Osteocyte (in vitro differentiated cells): ENCODE results near the gene ABI3. TPM values are rescaled to one million over a fixed set of nuclear protein-coding genes. Genes with fewer than 3 reads are reported as not detected.
A peak's percentile ranks its signal among the peaks of the same experiment; 100 is the strongest.

ENCODE experiments used
- DNase-seq: peaks from one replicate; pipeline ENCODE4 v3.0.0; 2021; ENCODE audit warnings: mixed read lengths; ENCODE audit not compliant: unreplicated experiment; ENCODE audit errors: extremely low spot score
- H3K27ac Mint-ChIP-seq: one replicate; pipeline ENCODE4 v1.8.0; 2021; ENCODE audit warnings: mild to moderate bottlenecking, mixed read lengths; ENCODE audit not compliant: unreplicated experiment
- H3K27me3 Mint-ChIP-seq: one replicate; pipeline ENCODE4 v1.8.0; 2021; ENCODE audit warnings: mixed read lengths; ENCODE audit not compliant: unreplicated experiment
- H3K36me3 Mint-ChIP-seq: one replicate; pipeline ENCODE4 v1.8.0; 2021; ENCODE audit warnings: mixed read lengths; ENCODE audit not compliant: unreplicated experiment
- H3K4me1 Mint-ChIP-seq: one replicate; pipeline ENCODE4 v1.8.0; 2021; ENCODE audit warnings: mixed read lengths; ENCODE audit not compliant: unreplicated experiment
- H3K4me3 Mint-ChIP-seq: one replicate; pipeline ENCODE4 v1.8.0; 2021; ENCODE audit warnings: mild to moderate bottlenecking, moderate library complexity, mixed read lengths; ENCODE audit not compliant: unreplicated experiment
- H3K9me3 Mint-ChIP-seq: one replicate; pipeline ENCODE4 v1.8.0; 2021; ENCODE audit warnings: mixed read lengths; ENCODE audit not compliant: unreplicated experiment
- total RNA-seq: library from RNA; stranded (reverse); gene quantifications from 2 replicates; pipeline ENCODE4 v1.2.1, GENCODE V29; 2021
- TF ChIP-seq, protein P1 (sequence below): fragments of 200-600 bp; sonication (generic); IDR thresholded peaks from 2 replicates; pipeline ENCODE4 v1.5.0; 2021; ENCODE audit warnings: antibody characterized with exemption, mild to moderate bottlenecking, moderate library complexity

ABI3 gene
- total RNA-seq, 1 donor from 2014 or later = 0.19 TPM

DNA sequence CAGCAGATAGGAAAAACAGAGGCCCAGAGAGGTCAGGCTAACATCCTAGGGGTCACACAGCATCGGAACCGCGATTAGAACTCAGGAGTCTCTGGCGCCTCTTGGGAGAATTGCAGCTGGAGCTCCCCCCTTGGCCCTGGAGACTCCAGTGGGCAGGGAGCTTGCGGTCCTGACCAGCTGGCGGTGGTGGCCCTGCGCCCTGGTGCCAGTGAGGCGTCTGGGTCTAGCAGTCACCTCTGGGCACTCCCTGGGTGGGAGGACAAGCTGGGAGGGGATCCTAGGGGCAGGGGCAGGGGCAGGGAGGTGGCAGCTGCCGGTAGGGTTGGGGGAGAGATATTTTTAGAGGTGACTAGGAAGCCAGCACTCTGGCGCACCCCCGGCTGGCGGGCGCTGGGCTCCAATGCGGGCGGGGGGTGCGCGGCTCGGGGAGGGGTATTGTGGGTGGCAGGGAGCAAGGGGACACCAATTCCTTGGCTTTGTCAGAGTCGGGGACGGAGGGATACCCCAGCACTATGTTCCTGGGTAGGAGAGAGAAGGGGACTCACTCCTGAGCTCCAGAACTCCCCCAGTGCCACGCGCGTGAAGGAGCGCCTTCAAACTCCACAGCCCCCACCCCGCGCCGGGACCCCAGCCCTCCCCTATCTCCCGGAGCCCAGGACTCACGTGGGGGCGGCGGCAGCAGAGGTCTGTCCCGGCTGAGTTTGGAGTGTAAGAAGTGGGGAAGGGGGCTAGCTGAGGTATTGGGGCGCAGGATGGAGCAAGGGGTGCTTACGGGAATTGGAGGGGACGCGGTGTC lies 19.5 kb downstream of the ABI3 start:
- no peak overlapping the region for H3K27ac Mint-ChIP-seq
- no peak for DNase-seq
- TF ChIP-seq, protein P1, sequence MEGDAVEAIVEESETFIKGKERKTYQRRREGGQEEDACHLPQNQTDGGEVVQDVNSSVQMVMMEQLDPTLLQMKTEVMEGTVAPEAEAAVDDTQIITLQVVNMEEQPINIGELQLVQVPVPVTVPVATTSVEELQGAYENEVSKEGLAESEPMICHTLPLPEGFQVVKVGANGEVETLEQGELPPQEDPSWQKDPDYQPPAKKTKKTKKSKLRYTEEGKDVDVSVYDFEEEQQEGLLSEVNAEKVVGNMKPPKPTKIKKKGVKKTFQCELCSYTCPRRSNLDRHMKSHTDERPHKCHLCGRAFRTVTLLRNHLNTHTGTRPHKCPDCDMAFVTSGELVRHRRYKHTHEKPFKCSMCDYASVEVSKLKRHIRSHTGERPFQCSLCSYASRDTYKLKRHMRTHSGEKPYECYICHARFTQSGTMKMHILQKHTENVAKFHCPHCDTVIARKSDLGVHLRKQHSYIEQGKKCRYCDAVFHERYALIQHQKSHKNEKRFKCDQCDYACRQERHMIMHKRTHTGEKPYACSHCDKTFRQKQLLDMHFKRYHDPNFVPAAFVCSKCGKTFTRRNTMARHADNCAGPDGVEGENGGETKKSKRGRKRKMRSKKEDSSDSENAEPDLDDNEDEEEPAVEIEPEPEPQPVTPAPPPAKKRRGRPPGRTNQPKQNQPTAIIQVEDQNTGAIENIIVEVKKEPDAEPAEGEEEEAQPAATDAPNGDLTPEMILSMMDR = no peak
- no peaks in the 10 kb centered on the region for H3K36me3 Mint-ChIP-seq
- peak overlapping the region; percentile 71 for H3K4me3 Mint-ChIP-seq
- no peaks in the 10 kb centered on the region for H3K9me3 Mint-ChIP-seq
- H3K4me1 Mint-ChIP-seq = peaks cover 7% of the 10 kb centered on the region
- peaks cover 45% of the 10 kb centered on the region for H3K27me3 Mint-ChIP-seq

DNA sequence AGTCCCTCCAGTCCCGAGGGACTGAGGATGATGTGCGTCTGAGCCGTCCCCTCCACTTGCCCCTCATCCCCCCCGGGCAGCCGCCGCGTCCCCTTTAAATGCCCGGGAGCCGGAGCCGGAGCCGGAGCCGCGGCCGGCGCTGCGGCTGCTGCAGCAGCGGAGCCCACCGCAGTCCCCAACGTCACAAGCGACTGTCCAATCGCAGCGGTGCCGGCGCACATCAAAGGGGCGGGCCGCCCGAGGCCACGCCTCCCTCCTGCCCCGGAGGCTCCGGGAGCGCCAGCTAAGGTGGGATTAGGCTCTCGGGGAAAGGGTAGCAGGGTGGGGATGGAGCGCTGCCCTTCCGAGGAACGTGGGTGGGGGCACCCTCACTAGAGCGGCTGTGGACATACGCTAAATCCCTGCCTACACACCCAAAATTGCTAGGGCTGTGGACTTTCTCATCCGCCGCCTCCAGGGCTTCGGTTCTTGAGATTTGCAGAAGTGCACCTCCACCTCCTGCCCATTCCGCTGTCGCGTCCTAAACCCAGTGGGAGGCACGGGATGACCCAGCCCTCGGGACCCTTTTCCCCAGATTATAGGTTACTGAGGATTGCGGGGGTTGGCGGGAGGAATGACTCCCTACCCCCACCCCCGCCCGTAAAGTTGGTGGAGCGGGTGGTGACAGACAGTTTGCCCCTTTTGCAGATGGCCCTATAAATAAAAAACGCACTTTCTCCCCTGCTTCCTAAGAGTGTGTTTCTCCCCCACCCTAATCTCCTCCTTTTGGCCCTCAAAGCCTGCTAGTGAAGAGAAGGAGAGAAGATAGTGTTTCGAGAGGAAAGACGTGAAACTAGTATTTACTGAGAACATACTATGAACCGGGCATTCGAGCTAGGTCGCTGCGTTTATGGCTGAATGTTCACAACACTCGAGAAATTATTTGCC lies 20.4 kb downstream of the ABI3 start, which contains the start of gene PHOSPHO1:
PHOSPHO1 (minus strand) TSS at position 152 of the 927 bp plus-strand sequence. CDS start 4,096 bp downstream, outside the sequence.
- TF ChIP-seq, protein P1 = no peak
- Mint-ChIP-seq H3K27me3 (peaks cover 37% of the 10 kb centered on the region), H3K36me3 (no peaks in the 10 kb centered on the region), H3K27ac (no peak within 1 kb of the TSS), H3K4me1 (peaks cover 7% of the 10 kb centered on the region), H3K9me3 (no peaks in the 10 kb centered on the region), H3K4me3 (peak within 1 kb of the TSS; percentile 71)
- peak; percentile 93 for DNase-seq

DNA sequence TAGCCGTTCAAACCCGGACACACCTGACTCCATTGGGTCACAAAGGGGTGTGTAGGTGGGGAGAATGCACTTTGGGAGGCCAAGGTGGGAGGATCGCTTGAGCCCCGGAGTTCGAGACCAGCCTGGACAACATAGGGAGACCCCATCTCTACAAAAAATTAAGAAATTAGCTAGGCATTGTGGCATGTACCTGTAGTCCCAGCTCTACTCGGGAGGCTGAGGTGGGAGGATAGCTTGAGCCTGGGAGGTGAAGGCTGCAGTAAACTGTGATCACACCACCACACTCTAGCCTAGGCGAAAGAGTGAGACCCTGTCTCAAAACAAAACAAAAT lies 21.0 kb downstream of the ABI3 start:
- no peak for DNase-seq
- Mint-ChIP-seq H3K36me3 (no peaks in the 10 kb centered on the region), H3K4me1 (peaks cover 7% of the 10 kb centered on the region), H3K4me3 (peak overlapping the region; percentile 71), H3K27ac (no peak overlapping the region), H3K27me3 (peaks cover 37% of the 10 kb centered on the region), H3K9me3 (no peaks in the 10 kb centered on the region)
- TF ChIP-seq, protein P1 = no peak

DNA sequence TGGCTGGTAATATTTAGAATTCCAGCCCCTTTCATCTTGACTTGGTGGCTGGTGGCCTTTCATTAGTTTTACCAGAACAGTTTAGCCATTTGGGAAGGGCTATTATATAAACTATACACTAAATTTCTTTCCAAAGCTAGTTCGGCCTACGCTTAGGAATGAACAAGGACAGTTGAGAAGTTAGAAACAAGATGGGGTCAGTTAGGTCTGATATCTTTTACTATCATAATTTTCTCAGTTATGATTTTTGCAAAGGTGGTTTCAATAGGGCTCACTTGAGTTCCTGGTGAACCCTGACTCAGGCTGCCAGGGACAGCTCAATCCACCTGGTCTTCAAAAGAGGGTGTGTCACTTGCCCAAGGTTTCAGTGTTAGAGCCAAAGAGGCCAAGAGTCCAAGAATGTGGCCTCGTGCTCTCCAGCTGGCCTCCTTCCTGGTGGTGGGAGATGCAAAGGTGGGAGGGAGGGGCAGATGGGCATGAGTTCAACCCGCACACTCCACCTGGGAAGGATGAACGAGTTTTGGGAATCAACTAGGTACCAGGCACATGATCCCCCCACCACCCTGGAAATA lies 24.1 kb downstream of the ABI3 start:
- H3K27ac Mint-ChIP-seq = no peak overlapping the region
- H3K4me3 Mint-ChIP-seq = no peak overlapping the region
- H3K4me1 Mint-ChIP-seq = peaks cover 5% of the 10 kb centered on the region
- peaks cover 19% of the 10 kb centered on the region for H3K27me3 Mint-ChIP-seq
- DNase-seq = no peak
- TF ChIP-seq, protein P1 = no peak
- no peaks in the 10 kb centered on the region for H3K36me3 Mint-ChIP-seq
- H3K9me3 Mint-ChIP-seq = no peaks in the 10 kb centered on the region
